Transverse colon (tissue), 4 donors: ENCODE measurements around the gene CLEC4F. TPM values are rescaled to one million over a fixed set of nuclear protein-coding genes. Genes with fewer than 3 reads are reported as not detected.

Experiments
- DNase-seq: peaks from one replicate; pipeline ENCODE4 v3.0.0-alpha.2; 2019
- H3K27ac ChIP-seq, 4 donors: fragments of 200-600 bp; sonication (generic); 2 replicates each; pipeline ENCODE4 v1.5.1; 2016 to 2018; ENCODE audit warnings: inconsistent platforms in 4 of 4
- H3K27me3 ChIP-seq: fragments of 200-600 bp; sonication (generic); 2 replicates; pipeline ENCODE4 v1.5.1; 2017; ENCODE audit warnings: inconsistent platforms
- H3K36me3 ChIP-seq, 4 donors: fragments of 200-600 bp; sonication (generic); 2 replicates each; pipeline ENCODE4 v1.5.1; 2017 to 2019; ENCODE audit warnings: inconsistent platforms in 4 of 4
- H3K4me1 ChIP-seq, 4 donors: fragments of 200-600 bp; sonication (generic); 2 replicates each; pipeline ENCODE4 v1.5.1; 2017 to 2020; ENCODE audit warnings: inconsistent platforms in 4 of 4
- H3K4me3 ChIP-seq, 4 donors: fragments of 200-600 bp; sonication (generic); 1 replicate in 1 of 4; 2 replicates in 3 of 4; pipeline versions ENCODE4 v1.5.1 to v1.6.1; 2017 to 2019; ENCODE audit warnings: inconsistent platforms in 4 of 4
- H3K9me3 ChIP-seq, 2 donors: fragments of 200-600 bp; sonication (generic); 2 replicates each; pipeline ENCODE4 v1.5.1; 2017 to 2019; ENCODE audit warnings: inconsistent platforms in 2 of 2
- EP300 ChIP-seq: sonication (generic); formaldehyde crosslinking; IDR thresholded peaks from one replicate; pipeline ENCODE4 v1.6.1; 2017; ENCODE audit warnings: antibody characterized with exemption, low read depth
- POLR2A ChIP-seq: fragments of 450-650 bp; IDR thresholded peaks from one replicate; pipeline ENCODE4 v1.6.1; 2016; ENCODE audit warnings: antibody characterized with exemption, mild to moderate bottlenecking, moderate library complexity
- POLR2AphosphoS5 ChIP-seq, 3 donors: sonication (generic); formaldehyde crosslinking; IDR thresholded peaks; one replicate each; pipeline ENCODE4 v1.6.1; 2016; ENCODE audit warnings: antibody characterized with exemption in 3 of 3
- WGBS, 2 donors: methylation state at CpG; one replicate each; pipeline ENCODE4 v1.1.5; 2018; ENCODE audit warnings: low coverage in 1 of 2; 5-methylcytosine and 5-hydroxymethylcytosine counted together
- in situ Hi-C, 4 donors: fragments of 200-750 bp; cut with MboI; loops; one replicate each; pipeline versions ENCODE4 v1.15.0 to v1.15.1; 2017; ENCODE audit warnings: low sequenced_read_pairs in 3 of 4, low pct_ligation_motif_present in 1 of 4, low pct_unique_long_range_greater_than_20kb in 1 of 4
- intact Hi-C: fragments of 100-400 bp; cut with DNase I; formaldehyde crosslinking; loops from one replicate; pipeline ENCODE4 v1.15.1; 2023; ENCODE audit warnings: low total_unique reads
- total RNA-seq, 4 donors: library from RNA; depleted of rRNA; stranded (reverse); fragments of >200 nt; gene quantifications; one replicate each; pipeline ENCODE4 v1.1.0, GENCODE V29; 2016
- TF ChIP-seq, protein P1 (sequence below), 5 experiments: fragments of 200-600 bp in 3 of 5; fragments of 450-650 bp in 2 of 5; sonication (generic) in 3 of 5; IDR thresholded peaks; 1 replicate in 2 of 5; 2 replicates in 3 of 5; pipeline ENCODE4 v1.5.1; 2016 to 2017; ENCODE audit warnings: antibody characterized with exemption in 5 of 5, inconsistent platforms in 3 of 5, mild to moderate bottlenecking in 2 of 5, moderate library complexity in 1 of 5

The CLEC4F gene
- total RNA-seq, 4 donors from 2014 or later, result 0.14 to 0.32 TPM; not detected in 2

DNA sequence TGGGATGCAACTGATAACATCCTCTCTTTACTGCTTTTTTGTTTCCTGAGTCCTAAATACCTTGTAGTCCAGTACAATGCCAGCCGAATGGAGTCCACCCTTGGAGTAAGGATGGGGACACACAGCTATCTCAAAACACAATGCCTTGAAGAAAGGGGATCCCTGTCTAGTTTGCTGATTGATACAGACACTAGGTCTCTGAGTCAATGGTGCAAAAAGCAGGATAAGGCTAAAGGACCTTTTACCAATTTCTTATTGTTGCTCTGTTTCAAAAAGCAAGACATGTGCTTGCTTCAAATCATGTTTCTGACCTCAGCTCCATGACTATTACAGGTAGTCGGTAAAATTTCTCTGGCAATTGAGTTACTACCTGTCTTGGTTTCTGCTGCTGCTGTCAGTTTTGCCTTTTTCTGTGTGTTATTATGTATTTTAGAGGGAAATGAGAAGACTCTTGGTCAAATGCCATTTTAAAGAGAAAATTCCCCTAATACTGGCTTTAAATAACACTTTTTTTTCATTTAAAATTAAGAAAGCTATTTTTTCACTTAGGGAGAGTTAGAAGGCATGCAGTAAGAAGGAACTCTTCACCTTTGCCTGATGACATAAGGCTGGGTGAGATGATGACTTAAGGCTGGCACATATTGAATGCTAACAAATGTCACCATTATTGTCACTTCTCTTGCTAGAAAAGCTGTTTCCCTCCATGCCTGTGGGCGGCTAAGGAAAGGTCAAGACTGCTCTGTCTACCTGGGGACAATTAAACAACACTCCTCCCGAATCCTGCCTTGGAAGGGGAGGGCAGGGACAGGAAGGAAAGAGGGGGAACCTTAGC lies 25.0 kb downstream of the CLEC4F start:
- intact Hi-C loops, result loop anchor here (5.0 kb wide), 1 partner anchor 652 kb away; no protein-coding TSS in a partner anchor

DNA sequence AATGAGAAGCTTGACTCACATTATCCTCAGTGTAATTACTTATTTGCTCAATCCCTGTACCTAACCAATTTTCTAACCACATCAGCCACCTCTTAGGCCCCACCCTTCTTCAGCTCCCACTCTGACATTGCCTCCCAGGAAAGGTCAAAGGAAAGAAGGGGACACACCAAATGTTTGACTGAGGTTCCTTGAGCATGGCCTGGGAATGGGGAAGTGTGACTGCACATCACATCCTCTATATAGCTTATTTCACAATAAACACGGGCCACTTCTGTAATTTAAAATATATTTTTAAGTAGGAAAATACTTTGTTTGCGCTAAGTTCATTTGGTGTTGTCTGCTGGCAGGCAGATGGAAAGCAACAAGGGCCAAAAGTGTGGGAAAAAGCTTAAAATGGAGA lies 26.9 kb downstream of the CLEC4F start:
- no peaks in the 10 kb centered on the region for H3K36me3 ChIP-seq
- H3K27ac ChIP-seq, result no peak overlapping the region
- H3K4me3 ChIP-seq, result no peak overlapping the region
- no peaks in the 10 kb centered on the region for H3K9me3 ChIP-seq
- intact Hi-C loops (no loop called here), in situ Hi-C loops (no loop called here)
- DNase-seq, result no peak
- no peak for TF ChIP-seq POLR2AphosphoS5 (IDR thresholded peaks at IDR 0.05)
- TF ChIP-seq EP300, result no peak
- TF ChIP-seq, protein P1, sequence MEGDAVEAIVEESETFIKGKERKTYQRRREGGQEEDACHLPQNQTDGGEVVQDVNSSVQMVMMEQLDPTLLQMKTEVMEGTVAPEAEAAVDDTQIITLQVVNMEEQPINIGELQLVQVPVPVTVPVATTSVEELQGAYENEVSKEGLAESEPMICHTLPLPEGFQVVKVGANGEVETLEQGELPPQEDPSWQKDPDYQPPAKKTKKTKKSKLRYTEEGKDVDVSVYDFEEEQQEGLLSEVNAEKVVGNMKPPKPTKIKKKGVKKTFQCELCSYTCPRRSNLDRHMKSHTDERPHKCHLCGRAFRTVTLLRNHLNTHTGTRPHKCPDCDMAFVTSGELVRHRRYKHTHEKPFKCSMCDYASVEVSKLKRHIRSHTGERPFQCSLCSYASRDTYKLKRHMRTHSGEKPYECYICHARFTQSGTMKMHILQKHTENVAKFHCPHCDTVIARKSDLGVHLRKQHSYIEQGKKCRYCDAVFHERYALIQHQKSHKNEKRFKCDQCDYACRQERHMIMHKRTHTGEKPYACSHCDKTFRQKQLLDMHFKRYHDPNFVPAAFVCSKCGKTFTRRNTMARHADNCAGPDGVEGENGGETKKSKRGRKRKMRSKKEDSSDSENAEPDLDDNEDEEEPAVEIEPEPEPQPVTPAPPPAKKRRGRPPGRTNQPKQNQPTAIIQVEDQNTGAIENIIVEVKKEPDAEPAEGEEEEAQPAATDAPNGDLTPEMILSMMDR (IDR thresholded peaks at IDR 0.05), result no peak
- no peak for TF ChIP-seq POLR2A
- 75 to 83% methylated on average over 1 to 2 of the region's 2 CpGs for WGBS, 2 donors
- peaks cover 51% of the 10 kb centered on the region for H3K27me3 ChIP-seq
- H3K4me1 ChIP-seq, result peaks cover 4 to 14% (median 13%) of the 10 kb centered on the region in 4 donors

More for the DNA sequence above, 25.0 kb downstream of the CLEC4F start:
- no peak for TF ChIP-seq EP300
- TF ChIP-seq, protein P1 (IDR thresholded peaks at IDR 0.05), result no peak
- no peak for TF ChIP-seq POLR2A
- TF ChIP-seq POLR2AphosphoS5 (IDR thresholded peaks at IDR 0.05), result no peak
- in situ Hi-C loops, result no loop called here
- 63 to 78% methylated on average over 3 to 4 of the region's 4 CpGs for WGBS, 2 donors
- Histone ChIP-seq H3K27me3 (peaks cover 35% of the 10 kb centered on the region), H3K36me3 (no peaks in the 10 kb centered on the region), H3K4me3 (no peak overlapping the region), H3K9me3 (no peaks in the 10 kb centered on the region), H3K27ac (no peak overlapping the region), H3K4me1 (peaks cover 0 to 3% (median 2%) of the 10 kb centered on the region in 4 donors)
- no peak for DNase-seq

DNA sequence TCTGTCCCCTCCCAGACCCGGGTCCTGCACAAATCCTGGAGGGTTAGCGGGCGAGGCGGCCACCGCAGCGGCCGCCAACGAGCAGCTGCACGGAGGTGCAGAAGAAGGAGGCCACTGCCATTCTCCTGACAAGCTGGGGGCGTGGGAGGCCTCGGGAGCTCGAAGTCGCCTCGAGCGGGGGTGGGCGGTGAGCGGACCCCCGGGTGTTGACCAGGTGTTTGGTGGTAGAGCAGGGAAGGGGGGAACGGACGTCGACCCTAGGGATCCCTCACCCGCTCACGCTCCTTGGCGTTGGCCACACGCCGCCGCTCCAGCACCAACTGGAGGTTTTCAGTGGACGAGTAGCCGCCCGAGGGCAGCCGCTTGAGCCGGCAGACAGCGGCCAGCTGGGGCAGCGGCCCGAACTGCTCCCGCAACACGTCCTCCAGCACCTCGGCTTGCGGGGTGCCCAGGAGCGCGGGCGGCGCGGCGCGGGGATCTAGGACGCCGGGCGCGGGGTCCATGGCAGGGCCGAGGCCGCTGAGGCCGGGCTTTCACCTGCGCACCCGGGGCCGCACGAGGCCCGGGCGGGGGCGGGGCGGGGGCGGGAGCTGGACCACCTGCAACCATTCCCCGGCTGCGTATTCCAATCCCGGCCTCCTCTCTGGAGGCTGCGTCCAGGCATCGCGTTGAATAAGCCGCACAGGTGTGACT lies 30.1 kb downstream of the CLEC4F start, which contains the start of gene FIGLA:
Gene FIGLA (minus strand): TSS at position 508 of the 693 bp plus-strand sequence. CDS start 5 bp downstream, at position 503.
- WGBS, 2 donors, result 15% methylated on average over 46 of the region's 69 CpGs; no CpG with 5 or more reads in 1 of the 2 donors
- DNase-seq, result no peak
- H3K27ac ChIP-seq, result no peak within 1 kb of the TSS
- H3K27me3 ChIP-seq, result peaks cover 78% of the 10 kb centered on the region
- in situ Hi-C loops, result no loop called here
- no peaks in the 10 kb centered on the region for H3K9me3 ChIP-seq
- intact Hi-C loops, result no loop called here
- H3K36me3 ChIP-seq, result no peaks in the 10 kb centered on the region
- peak within 1 kb of the TSS in 2 of 4 donors; percentile 4 to 44 for H3K4me3 ChIP-seq
- TF ChIP-seq, protein P1 (IDR thresholded peaks at IDR 0.05), result no peak
- TF ChIP-seq POLR2A (no peak), POLR2AphosphoS5 (IDR thresholded peaks at IDR 0.05) (no peak), EP300 (no peak)
- peaks cover 4 to 14% (median 13%) of the 10 kb centered on the region in 4 donors for H3K4me1 ChIP-seq
